ENCODE results near the gene CHRD. TPM values are rescaled to one million over a fixed set of nuclear protein-coding genes. Genes with fewer than 3 reads are reported as not detected.
"Not testable (repeated sequence)": the region's sequence is repeated elsewhere in the genome, so short reads cannot be mapped to it uniquely, and the experiment has no call there.

CHRD gene
- total and polyA plus RNA-seq, 2 donors, result 0.24 to 2.5 TPM

DNA sequence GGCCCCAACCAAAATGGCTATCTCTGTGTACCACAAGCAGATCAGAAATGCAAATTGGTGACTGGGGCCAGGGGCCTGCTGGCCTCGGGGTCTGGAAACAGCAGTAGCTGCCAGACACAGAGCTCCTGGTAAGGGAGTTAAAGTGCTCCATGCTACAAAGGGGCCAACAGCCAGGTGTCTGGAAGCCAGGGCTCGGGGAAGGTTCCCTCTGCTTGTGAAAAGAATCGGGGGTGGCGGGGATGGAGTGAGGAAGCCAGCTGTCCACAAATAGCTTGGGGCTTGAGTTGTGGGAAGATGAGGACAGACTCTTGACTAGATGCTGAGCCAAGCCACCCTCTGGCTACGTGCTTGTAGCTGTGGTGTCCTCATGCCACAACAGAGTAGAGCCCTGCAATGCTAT is 39.3 kb downstream of the CHRD start:
- Histone ChIP-seq H3K27me3 (ENCODE audit: control insufficient read depth in 2 of 2, insufficient read depth in 1 of 2, low read length in 1 of 2) (no peaks in the 10 kb centered on the region), H3K36me3 (ENCODE audit: control insufficient read depth in 2 of 2, insufficient read depth in 2 of 2, low read length in 1 of 2) (no peaks in the 10 kb centered on the region), H3K27ac (ENCODE audit: low read depth in 1 of 2, low read length in 1 of 2) (no peak overlapping the region), H3K4me3 (ENCODE audit: low read length in 2 of 2) (no peak overlapping the region), H3K4me1 (ENCODE audit: control insufficient read depth in 2 of 2, insufficient read depth in 2 of 2, low read length in 2 of 2) (no peaks in the 10 kb centered on the region), H3K9me3 (ENCODE audit: control insufficient read depth in 2 of 2, insufficient read depth in 1 of 2, low read length in 1 of 2) (no peaks in the 10 kb centered on the region)
- WGBS, result 88% methylated on average over 5 of the region's 5 CpGs
- no peak for DNase-seq (ENCODE audit: low read depth in 6 of 9, low spot score in 9 of 9)

DNA sequence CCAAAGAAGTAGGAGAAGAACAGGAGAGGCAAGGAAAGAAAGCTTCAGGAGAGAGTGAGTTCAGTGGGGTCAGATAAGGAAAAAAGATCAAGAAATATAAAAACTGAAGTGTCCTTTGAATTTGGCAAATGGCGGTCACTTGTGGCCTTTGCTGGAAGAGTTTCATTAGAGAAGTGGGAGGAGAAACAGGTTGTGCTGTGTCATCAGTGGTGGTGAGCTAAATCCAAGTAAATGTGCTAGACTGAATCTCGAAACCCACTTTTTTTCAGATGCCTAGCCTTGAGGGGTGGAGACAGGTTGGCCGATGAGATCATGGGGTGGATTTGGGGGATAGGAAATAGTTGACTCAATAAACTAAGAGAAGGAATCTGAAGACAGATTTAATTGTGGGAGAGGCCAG is 43.7 kb downstream of the CHRD start:
- Histone ChIP-seq H3K27me3 (ENCODE audit: control insufficient read depth in 2 of 2, insufficient read depth in 1 of 2, low read length in 1 of 2) (no peaks in the 10 kb centered on the region), H3K36me3 (ENCODE audit: control insufficient read depth in 2 of 2, insufficient read depth in 2 of 2, low read length in 1 of 2) (no peaks in the 10 kb centered on the region), H3K27ac (ENCODE audit: low read depth in 1 of 2, low read length in 1 of 2) (no peak overlapping the region), H3K4me3 (ENCODE audit: low read length in 2 of 2) (no peak overlapping the region), H3K9me3 (ENCODE audit: control insufficient read depth in 2 of 2, insufficient read depth in 1 of 2, low read length in 1 of 2) (no peaks in the 10 kb centered on the region), H3K4me1 (ENCODE audit: control insufficient read depth in 2 of 2, insufficient read depth in 2 of 2, low read length in 2 of 2) (no peaks in the 10 kb centered on the region)
- DNase-seq (ENCODE audit: low read depth in 6 of 9, low spot score in 9 of 9), result no peak
- 73% methylated on average over 3 of the region's 3 CpGs for WGBS

GRCh38 chr3:184426691-184427141 is 46.9 kb downstream of the CHRD start:
- no peak overlapping the region for H3K27ac ChIP-seq (ENCODE audit: low read depth in 1 of 2, low read length in 1 of 2)
- no peak for DNase-seq (ENCODE audit: low read depth in 6 of 9, low spot score in 9 of 9)
- 91% methylated on average over 12 of the region's 12 CpGs for WGBS

GRCh38 chr3:184428561-184429175 is 48.8 kb downstream of the CHRD start:
- Histone ChIP-seq H3K9me3 (ENCODE audit: control insufficient read depth in 2 of 2, insufficient read depth in 1 of 2, low read length in 1 of 2) (no peaks in the 10 kb centered on the region), H3K4me3 (ENCODE audit: low read length in 2 of 2) (no peak overlapping the region), H3K36me3 (ENCODE audit: control insufficient read depth in 2 of 2, insufficient read depth in 2 of 2, low read length in 1 of 2) (no peaks in the 10 kb centered on the region), H3K4me1 (ENCODE audit: control insufficient read depth in 2 of 2, insufficient read depth in 2 of 2, low read length in 2 of 2) (no peaks in the 10 kb centered on the region), H3K27me3 (ENCODE audit: control insufficient read depth in 2 of 2, insufficient read depth in 1 of 2, low read length in 1 of 2) (no peaks in the 10 kb centered on the region), H3K27ac (ENCODE audit: low read depth in 1 of 2, low read length in 1 of 2) (no peak overlapping the region)
- 94% methylated on average over 6 of the region's 6 CpGs for WGBS
- no peak for DNase-seq (ENCODE audit: low read depth in 6 of 9, low spot score in 9 of 9)

More at GRCh38 chr3:184426691-184427141, 46.9 kb downstream of the CHRD start:
- no peak overlapping the region for H3K4me3 ChIP-seq (ENCODE audit: low read length in 2 of 2)
- H3K27me3 ChIP-seq (ENCODE audit: control insufficient read depth in 2 of 2, insufficient read depth in 1 of 2, low read length in 1 of 2), result no peaks in the 10 kb centered on the region
- no peaks in the 10 kb centered on the region for H3K9me3 ChIP-seq (ENCODE audit: control insufficient read depth in 2 of 2, insufficient read depth in 1 of 2, low read length in 1 of 2)
- no peaks in the 10 kb centered on the region for H3K36me3 ChIP-seq (ENCODE audit: control insufficient read depth in 2 of 2, insufficient read depth in 2 of 2, low read length in 1 of 2)
- no peaks in the 10 kb centered on the region for H3K4me1 ChIP-seq (ENCODE audit: control insufficient read depth in 2 of 2, insufficient read depth in 2 of 2, low read length in 2 of 2)

- Histone ChIP-seq H3K36me3 (ENCODE audit: control insufficient read depth in 2 of 2, insufficient read depth in 2 of 2, low read length in 1 of 2) (no peaks in the 10 kb centered on the region), H3K4me3 (ENCODE audit: low read length in 2 of 2) (no peak overlapping the region), H3K27me3 (ENCODE audit: control insufficient read depth in 2 of 2, insufficient read depth in 1 of 2, low read length in 1 of 2) (no peaks in the 10 kb centered on the region), H3K9me3 (ENCODE audit: control insufficient read depth in 2 of 2, insufficient read depth in 1 of 2, low read length in 1 of 2) (no peaks in the 10 kb centered on the region), H3K27ac (ENCODE audit: low read depth in 1 of 2, low read length in 1 of 2) (no peak overlapping the region), H3K4me1 (ENCODE audit: control insufficient read depth in 2 of 2, insufficient read depth in 2 of 2, low read length in 2 of 2) (no peaks in the 10 kb centered on the region)
- 96% methylated on average over 4 of the region's 4 CpGs for WGBS
- no peak for DNase-seq (ENCODE audit: low read depth in 6 of 9, low spot score in 9 of 9)
Measured at GRCh38 chr3:184429786-184430185, 49.9 kb downstream of the CHRD start.

GRCh38 chr3:184430940-184431339 is 51.1 kb downstream of the CHRD start:
- no peak overlapping the region for H3K27ac ChIP-seq (ENCODE audit: low read depth in 1 of 2, low read length in 1 of 2)
- H3K4me1 ChIP-seq (ENCODE audit: control insufficient read depth in 2 of 2, insufficient read depth in 2 of 2, low read length in 2 of 2), result no peaks in the 10 kb centered on the region
- WGBS, result 96% methylated on average over 2 of the region's 2 CpGs

GRCh38 chr3:184433178-184433577 is 53.3 kb downstream of the CHRD start:
- not testable (repeated sequence) for H3K27ac ChIP-seq (ENCODE audit: low read depth in 1 of 2, low read length in 1 of 2); H3K36me3 ChIP-seq (ENCODE audit: control insufficient read depth in 2 of 2, insufficient read depth in 2 of 2, low read length in 1 of 2); H3K9me3 ChIP-seq (ENCODE audit: control insufficient read depth in 2 of 2, insufficient read depth in 1 of 2, low read length in 1 of 2); H3K4me1 ChIP-seq (ENCODE audit: control insufficient read depth in 2 of 2, insufficient read depth in 2 of 2, low read length in 2 of 2); H3K4me3 ChIP-seq (ENCODE audit: low read length in 2 of 2); H3K27me3 ChIP-seq (ENCODE audit: control insufficient read depth in 2 of 2, insufficient read depth in 1 of 2, low read length in 1 of 2); DNase-seq (ENCODE audit: low read depth in 6 of 9, low spot score in 9 of 9)
- WGBS, result 91% methylated on average over 2 of the region's 2 CpGs

More at GRCh38 chr3:184430940-184431339, 51.1 kb downstream of the CHRD start:
- Histone ChIP-seq H3K9me3 (ENCODE audit: control insufficient read depth in 2 of 2, insufficient read depth in 1 of 2, low read length in 1 of 2) (no peaks in the 10 kb centered on the region), H3K27me3 (ENCODE audit: control insufficient read depth in 2 of 2, insufficient read depth in 1 of 2, low read length in 1 of 2) (no peaks in the 10 kb centered on the region), H3K36me3 (ENCODE audit: control insufficient read depth in 2 of 2, insufficient read depth in 2 of 2, low read length in 1 of 2) (no peaks in the 10 kb centered on the region), H3K4me3 (ENCODE audit: low read length in 2 of 2) (no peak overlapping the region)
- DNase-seq (ENCODE audit: low read depth in 6 of 9, low spot score in 9 of 9), result no peak

DNA sequence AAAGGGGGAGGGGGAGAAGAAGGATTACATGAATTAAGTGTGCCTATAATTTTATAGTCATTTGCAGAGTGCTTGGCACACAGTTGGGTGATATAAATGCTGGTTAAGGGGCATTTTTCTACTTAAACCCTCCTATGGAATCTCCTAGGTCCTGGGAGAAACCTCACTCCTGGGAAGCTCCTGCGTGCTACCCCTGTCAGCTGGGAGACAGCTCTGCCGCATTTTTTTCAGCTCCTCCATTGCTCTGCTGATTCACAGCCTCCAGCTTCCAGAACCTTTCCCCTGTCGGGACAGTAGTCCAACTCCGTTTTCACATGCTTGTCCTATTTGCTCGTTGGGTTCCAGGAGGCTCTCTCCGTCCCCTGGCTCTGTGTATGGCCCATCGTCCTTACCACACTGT is 59.2 kb downstream of the CHRD start:
- no peak overlapping the region for H3K27ac ChIP-seq (ENCODE audit: low read depth in 1 of 2, low read length in 1 of 2)
- WGBS, result 97% methylated on average over 7 of the region's 7 CpGs

More for the DNA sequence above, 59.2 kb downstream of the CHRD start:
- no peaks in the 10 kb centered on the region for H3K9me3 ChIP-seq (ENCODE audit: control insufficient read depth in 2 of 2, insufficient read depth in 1 of 2, low read length in 1 of 2)
- H3K27me3 ChIP-seq (ENCODE audit: control insufficient read depth in 2 of 2, insufficient read depth in 1 of 2, low read length in 1 of 2), result no peaks in the 10 kb centered on the region
- DNase-seq (ENCODE audit: low read depth in 6 of 9, low spot score in 9 of 9), result no peak
- no peaks in the 10 kb centered on the region for H3K36me3 ChIP-seq (ENCODE audit: control insufficient read depth in 2 of 2, insufficient read depth in 2 of 2, low read length in 1 of 2)
- peaks cover 0 to 6% of the 10 kb centered on the region in 2 donors for H3K4me1 ChIP-seq (ENCODE audit: control insufficient read depth in 2 of 2, insufficient read depth in 2 of 2, low read length in 2 of 2)
- H3K4me3 ChIP-seq (ENCODE audit: low read length in 2 of 2), result no peak overlapping the region
